CD1c-positive myeloid dendritic cell (primary cell): Measurements from ENCODE around the gene SAP30L.

Experiments
- DNase-seq: peaks from one replicate; pipeline ENCODE4 v3.0.0-alpha.2; 2016; ENCODE audit errors: extremely low spot score

The SAP30L gene

DNA sequence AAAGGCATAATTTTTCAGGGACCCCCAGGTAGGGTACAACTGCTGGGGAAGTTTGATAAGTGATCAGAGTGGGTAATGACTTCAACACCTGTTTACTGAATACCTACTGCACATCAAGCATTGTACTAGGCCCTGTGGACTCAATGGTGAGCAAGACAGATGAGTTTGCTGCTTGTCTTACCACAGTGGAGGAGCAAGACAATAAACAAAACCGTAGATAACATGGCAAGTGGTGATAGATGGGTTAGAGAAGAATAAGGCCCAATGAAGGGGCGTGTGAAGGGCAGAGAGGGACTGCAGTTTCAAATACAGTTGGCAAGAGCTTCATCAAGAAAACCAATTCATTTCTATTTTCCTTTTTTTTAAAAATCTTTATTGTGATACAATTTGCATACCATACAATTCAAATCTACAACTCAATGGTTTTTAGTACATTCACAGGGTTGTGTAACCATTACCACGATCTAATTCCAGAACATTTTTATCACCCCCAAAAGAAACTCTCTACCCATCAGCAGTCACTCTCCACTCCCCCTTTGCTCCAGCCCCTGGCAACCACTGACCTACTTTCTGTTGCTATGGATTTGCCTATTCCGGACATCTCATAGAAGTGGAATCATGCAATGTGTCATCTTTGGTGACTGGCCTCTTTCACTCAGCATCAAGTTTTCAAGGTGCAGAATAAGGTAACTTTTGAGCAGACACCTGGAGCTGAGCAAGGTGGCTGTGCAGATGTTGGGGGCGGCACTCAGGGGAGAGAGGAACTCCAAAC, 64.2 kb downstream of the SAP30L start:
- DNase-seq = no peak
